Measurements from ENCODE around the gene OLFML1.

The OLFML1 gene

DNA sequence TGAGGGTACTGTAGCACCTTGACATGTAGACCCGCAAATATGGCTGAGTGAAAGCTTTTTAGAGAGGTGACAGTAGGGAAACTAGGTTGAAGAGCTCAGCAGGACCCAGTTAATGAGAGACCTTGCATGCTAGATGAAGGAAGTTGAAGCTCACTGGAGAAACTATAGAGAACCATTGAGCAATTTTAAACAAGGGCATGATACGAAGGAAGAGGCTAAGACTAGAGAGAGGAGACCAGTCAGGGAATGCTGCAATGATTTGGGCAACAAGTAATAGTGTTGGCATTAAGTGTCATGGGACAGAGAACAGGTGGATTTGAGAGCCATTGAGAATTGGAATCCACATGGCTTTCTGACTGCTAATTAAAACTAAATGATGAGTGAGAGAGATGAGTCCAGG, 4.1 kb downstream of the OLFML1 start:
- Histone ChIP-seq H3K4me2 (ENCODE audit: low read length) (no peak overlapping the region), H3K4me3 (ENCODE audit: low read depth, low read length) (no peak overlapping the region), H2AK5ac (ENCODE audit: low read length) (no peak overlapping the region), H3K27me3 (ENCODE audit: insufficient read depth, low read length) (no peaks in the 10 kb centered on the region), H2BK120ac (ENCODE audit: insufficient read depth, low read length, poor library complexity) (no peak overlapping the region), H3K9me3 (ENCODE audit: insufficient read depth, low read depth, low read length) (no peaks in the 10 kb centered on the region), H4K12ac (ENCODE audit: low read depth, low read length) (no peak overlapping the region), H3K9ac (ENCODE audit: low read length) (no peak overlapping the region), H3K14ac (ENCODE audit: low read length) (no peak overlapping the region), H3K4ac (ENCODE audit: low read depth, low read length) (no peak overlapping the region), H2AFZ (ENCODE audit: insufficient read depth, low read length, poor library complexity) (no peak overlapping the region), H3K36me3 (ENCODE audit: control insufficient read depth in 1 of 2, insufficient read depth in 2 of 2, low read length in 2 of 2) (no peaks in the 10 kb centered on the region), H4K91ac (ENCODE audit: low read depth, low read length) (no peak overlapping the region), H2BK5ac (ENCODE audit: low read depth, low read length, poor library complexity) (no peak overlapping the region), H3K4me1 (ENCODE audit: control insufficient read depth in 1 of 2, insufficient read depth in 2 of 2, low read length in 2 of 2) (peaks cover 8 to 14% of the 10 kb centered on the region in 2 experiments), H3K18ac (ENCODE audit: low read length) (no peak overlapping the region), H4K8ac (ENCODE audit: low read depth, low read length) (no peak overlapping the region), H2BK12ac (ENCODE audit: low read length) (no peak overlapping the region), H3K27ac (ENCODE audit: low read depth, low read length) (no peak overlapping the region), H3K79me2 (ENCODE audit: control insufficient read depth, insufficient read depth, low read length, poor library complexity) (no peaks in the 10 kb centered on the region), H3K23ac (ENCODE audit: low read length) (no peak overlapping the region), H3K79me1 (ENCODE audit: low read length) (peaks cover 4% of the 10 kb centered on the region)
- WGBS (ENCODE audit: extremely low coverage, insufficient coverage, insufficient read length): no CpG with 5 or more reads among the region's 2 CpGs
- no peak for DNase-seq

DNA sequence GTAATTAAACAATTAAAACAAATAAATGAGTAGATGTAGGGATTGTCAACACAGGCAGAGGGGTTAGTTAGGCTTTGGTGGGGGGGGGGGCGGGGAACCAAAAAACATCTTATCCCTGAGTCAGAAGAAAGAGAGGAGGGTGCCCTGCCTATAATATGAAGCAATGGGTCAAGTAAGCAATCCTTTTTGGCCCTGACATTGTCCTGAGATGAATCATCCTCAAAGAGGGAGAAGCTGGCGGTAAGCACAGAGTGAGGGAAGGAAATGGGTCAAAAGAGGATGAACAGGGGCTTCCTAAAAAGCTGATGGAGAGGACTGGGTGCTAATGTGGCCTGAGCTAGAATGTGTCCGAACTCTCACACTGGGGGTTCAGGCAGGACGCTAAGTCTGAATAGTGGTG, 4.7 kb downstream of the OLFML1 start:
- H4K91ac ChIP-seq (ENCODE audit: low read depth, low read length): no peak overlapping the region
- no peak overlapping the region for H3K18ac ChIP-seq (ENCODE audit: low read length)
- H3K4ac ChIP-seq (ENCODE audit: low read depth, low read length): no peak overlapping the region
- no peak overlapping the region for H2BK12ac ChIP-seq (ENCODE audit: low read length)
- H3K36me3 ChIP-seq (ENCODE audit: control insufficient read depth in 1 of 2, insufficient read depth in 2 of 2, low read length in 2 of 2): no peaks in the 10 kb centered on the region
- H3K9ac ChIP-seq (ENCODE audit: low read length): no peak overlapping the region
- no peak overlapping the region for H3K4me2 ChIP-seq (ENCODE audit: low read length)
- no peaks in the 10 kb centered on the region for H3K9me3 ChIP-seq (ENCODE audit: insufficient read depth, low read depth, low read length)
- no peak overlapping the region for H2AK5ac ChIP-seq (ENCODE audit: low read length)
- no peak overlapping the region for H3K23ac ChIP-seq (ENCODE audit: low read length)
- no peak overlapping the region for H2BK5ac ChIP-seq (ENCODE audit: low read depth, low read length, poor library complexity)
- H2AFZ ChIP-seq (ENCODE audit: insufficient read depth, low read length, poor library complexity): no peak overlapping the region
- H3K27ac ChIP-seq (ENCODE audit: low read depth, low read length): no peak overlapping the region
- H3K79me1 ChIP-seq (ENCODE audit: low read length): peaks cover 4% of the 10 kb centered on the region
- H2BK120ac ChIP-seq (ENCODE audit: insufficient read depth, low read length, poor library complexity): no peak overlapping the region
- H3K14ac ChIP-seq (ENCODE audit: low read length): no peak overlapping the region
- no peak overlapping the region for H4K8ac ChIP-seq (ENCODE audit: low read depth, low read length)
- peak; percentile 38 to 75 for DNase-seq
- peaks cover 9 to 13% of the 10 kb centered on the region in 2 experiments for H3K4me1 ChIP-seq (ENCODE audit: control insufficient read depth in 1 of 2, insufficient read depth in 2 of 2, low read length in 2 of 2)
- no CpG with 5 or more reads among the region's 4 CpGs for WGBS (ENCODE audit: extremely low coverage, insufficient coverage, insufficient read length)
- H3K27me3 ChIP-seq (ENCODE audit: insufficient read depth, low read length): no peaks in the 10 kb centered on the region
- no peak overlapping the region for H4K12ac ChIP-seq (ENCODE audit: low read depth, low read length)
- no peak overlapping the region for H3K4me3 ChIP-seq (ENCODE audit: low read depth, low read length)
- H3K79me2 ChIP-seq (ENCODE audit: control insufficient read depth, insufficient read depth, low read length, poor library complexity): no peaks in the 10 kb centered on the region

GRCh38 chr11:7490535-7490934, 5.2 kb downstream of the OLFML1 start:
- Histone ChIP-seq H3K79me1 (ENCODE audit: low read length) (peaks cover under 1% of the 10 kb centered on the region), H4K12ac (ENCODE audit: low read depth, low read length) (no peak overlapping the region), H3K18ac (ENCODE audit: low read length) (no peak overlapping the region), H2BK120ac (ENCODE audit: insufficient read depth, low read length, poor library complexity) (no peak overlapping the region), H3K9ac (ENCODE audit: low read length) (no peak overlapping the region), H2BK5ac (ENCODE audit: low read depth, low read length, poor library complexity) (no peak overlapping the region), H2AK5ac (ENCODE audit: low read length) (no peak overlapping the region), H3K79me2 (ENCODE audit: control insufficient read depth, insufficient read depth, low read length, poor library complexity) (no peaks in the 10 kb centered on the region), H3K9me3 (ENCODE audit: insufficient read depth, low read depth, low read length) (no peaks in the 10 kb centered on the region), H3K4me1 (ENCODE audit: control insufficient read depth in 1 of 2, insufficient read depth in 2 of 2, low read length in 2 of 2) (peaks cover 4 to 9% of the 10 kb centered on the region in 2 experiments), H4K8ac (ENCODE audit: low read depth, low read length) (no peak overlapping the region), H3K14ac (ENCODE audit: low read length) (no peak overlapping the region), H2AFZ (ENCODE audit: insufficient read depth, low read length, poor library complexity) (no peak overlapping the region), H3K23ac (ENCODE audit: low read length) (no peak overlapping the region), H3K4me2 (ENCODE audit: low read length) (no peak overlapping the region), H3K4me3 (ENCODE audit: low read depth, low read length) (no peak overlapping the region), H2BK12ac (ENCODE audit: low read length) (no peak overlapping the region), H3K36me3 (ENCODE audit: control insufficient read depth in 1 of 2, insufficient read depth in 2 of 2, low read length in 2 of 2) (no peaks in the 10 kb centered on the region), H4K91ac (ENCODE audit: low read depth, low read length) (no peak overlapping the region), H3K27ac (ENCODE audit: low read depth, low read length) (no peak overlapping the region), H3K27me3 (ENCODE audit: insufficient read depth, low read length) (no peaks in the 10 kb centered on the region), H3K4ac (ENCODE audit: low read depth, low read length) (no peak overlapping the region)
- 100% methylated on average over 1 of the region's 1 CpG for WGBS (ENCODE audit: extremely low coverage, insufficient coverage, insufficient read length)
- DNase-seq: no peak

GRCh38 chr11:7492253-7492652, 6.9 kb downstream of the OLFML1 start:
- Histone ChIP-seq H3K9ac (ENCODE audit: low read length) (no peak overlapping the region), H3K4me3 (ENCODE audit: low read depth, low read length) (no peak overlapping the region), H3K79me2 (ENCODE audit: control insufficient read depth, insufficient read depth, low read length, poor library complexity) (no peaks in the 10 kb centered on the region), H3K4me2 (ENCODE audit: low read length) (no peak overlapping the region), H3K27me3 (ENCODE audit: insufficient read depth, low read length) (no peaks in the 10 kb centered on the region), H3K4me1 (ENCODE audit: control insufficient read depth in 1 of 2, insufficient read depth in 2 of 2, low read length in 2 of 2) (peaks cover 3 to 6% of the 10 kb centered on the region in 2 experiments), H3K4ac (ENCODE audit: low read depth, low read length) (no peak overlapping the region), H4K91ac (ENCODE audit: low read depth, low read length) (no peak overlapping the region), H3K23ac (ENCODE audit: low read length) (no peak overlapping the region), H2BK120ac (ENCODE audit: insufficient read depth, low read length, poor library complexity) (no peak overlapping the region), H2BK12ac (ENCODE audit: low read length) (no peak overlapping the region), H3K9me3 (ENCODE audit: insufficient read depth, low read depth, low read length) (no peaks in the 10 kb centered on the region), H3K79me1 (ENCODE audit: low read length) (no peaks in the 10 kb centered on the region), H3K36me3 (ENCODE audit: control insufficient read depth in 1 of 2, insufficient read depth in 2 of 2, low read length in 2 of 2) (no peaks in the 10 kb centered on the region), H2AFZ (ENCODE audit: insufficient read depth, low read length, poor library complexity) (no peak overlapping the region), H4K8ac (ENCODE audit: low read depth, low read length) (no peak overlapping the region), H4K12ac (ENCODE audit: low read depth, low read length) (no peak overlapping the region), H3K27ac (ENCODE audit: low read depth, low read length) (no peak overlapping the region), H3K14ac (ENCODE audit: low read length) (no peak overlapping the region), H2BK5ac (ENCODE audit: low read depth, low read length, poor library complexity) (no peak overlapping the region), H2AK5ac (ENCODE audit: low read length) (no peak overlapping the region), H3K18ac (ENCODE audit: low read length) (no peak overlapping the region)
- DNase-seq: no peak
- WGBS (ENCODE audit: extremely low coverage, insufficient coverage, insufficient read length): no CpG with 5 or more reads among the region's 1 CpG

Data from trophoblast cell (in vitro differentiated cells and primary cell).